ENCODE results near the gene GIMAP2.

- TF ChIP-seq POLR2A (IDR thresholded peaks at IDR 0.05) (no peak), POLR2AphosphoS5 (IDR thresholded peaks at IDR 0.05) (no peak), CTCF (IDR thresholded peaks at IDR 0.05) (no peak)
Measured at GRCh38 chr7:150715293-150715692, 29.8 kb downstream of the GIMAP2 start.
